Sigmoid colon (tissue), 3 donors: ENCODE results near the gene GRM3.

ENCODE experiments used
- POLR2A ChIP-seq, 2 donors: fragments of 450-650 bp; IDR thresholded peaks; one replicate each; pipeline ENCODE4 v1.6.1; 2016; ENCODE audit warnings: antibody characterized with exemption in 2 of 2, mild to moderate bottlenecking in 2 of 2, moderate library complexity in 2 of 2
- TF ChIP-seq, protein P1 (sequence below), 4 experiments: fragments of 450-650 bp in 3 of 4; fragments of 200-600 bp in 1 of 4; IDR thresholded peaks; one replicate each; pipeline ENCODE4 v1.5.1; 2016 to 2019; ENCODE audit warnings: antibody characterized with exemption in 4 of 4, mild to moderate bottlenecking in 3 of 4, moderate library complexity in 2 of 4

DNA sequence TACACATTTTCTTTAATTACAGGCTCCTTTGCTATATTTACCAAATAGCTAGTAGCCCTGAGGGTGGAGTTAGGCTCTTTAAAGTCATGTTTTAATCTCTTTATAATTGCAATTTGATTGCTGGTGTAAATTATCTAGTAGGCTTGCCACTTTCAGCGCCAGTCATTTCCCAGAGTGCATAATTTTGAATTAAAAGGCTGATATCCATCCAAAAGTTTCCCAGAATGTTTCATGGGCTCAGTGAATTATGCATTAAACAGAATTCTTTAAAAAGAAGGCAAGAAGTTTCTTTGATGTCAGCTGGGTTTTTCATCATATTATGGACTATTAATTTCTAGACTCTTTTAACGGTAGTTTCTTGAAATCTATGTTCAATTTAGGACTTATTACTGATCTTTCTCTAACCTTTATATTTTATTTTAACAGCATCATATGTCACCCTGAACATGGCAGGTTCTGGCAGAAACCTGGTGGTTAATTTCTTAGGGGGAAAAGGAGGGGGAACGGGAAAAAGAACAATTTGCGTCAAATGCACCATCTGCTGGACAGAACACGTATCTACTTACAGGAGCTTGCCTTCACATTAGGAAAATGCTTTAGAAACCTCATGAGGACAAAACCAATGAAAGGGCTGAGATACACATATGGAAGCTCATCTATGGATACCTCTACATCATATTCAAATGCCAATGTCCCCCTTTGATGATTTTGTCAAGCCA lies 171.1 kb downstream of the GRM3 start:
- TF ChIP-seq, protein P1, sequence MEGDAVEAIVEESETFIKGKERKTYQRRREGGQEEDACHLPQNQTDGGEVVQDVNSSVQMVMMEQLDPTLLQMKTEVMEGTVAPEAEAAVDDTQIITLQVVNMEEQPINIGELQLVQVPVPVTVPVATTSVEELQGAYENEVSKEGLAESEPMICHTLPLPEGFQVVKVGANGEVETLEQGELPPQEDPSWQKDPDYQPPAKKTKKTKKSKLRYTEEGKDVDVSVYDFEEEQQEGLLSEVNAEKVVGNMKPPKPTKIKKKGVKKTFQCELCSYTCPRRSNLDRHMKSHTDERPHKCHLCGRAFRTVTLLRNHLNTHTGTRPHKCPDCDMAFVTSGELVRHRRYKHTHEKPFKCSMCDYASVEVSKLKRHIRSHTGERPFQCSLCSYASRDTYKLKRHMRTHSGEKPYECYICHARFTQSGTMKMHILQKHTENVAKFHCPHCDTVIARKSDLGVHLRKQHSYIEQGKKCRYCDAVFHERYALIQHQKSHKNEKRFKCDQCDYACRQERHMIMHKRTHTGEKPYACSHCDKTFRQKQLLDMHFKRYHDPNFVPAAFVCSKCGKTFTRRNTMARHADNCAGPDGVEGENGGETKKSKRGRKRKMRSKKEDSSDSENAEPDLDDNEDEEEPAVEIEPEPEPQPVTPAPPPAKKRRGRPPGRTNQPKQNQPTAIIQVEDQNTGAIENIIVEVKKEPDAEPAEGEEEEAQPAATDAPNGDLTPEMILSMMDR (IDR thresholded peaks at IDR 0.05), result no peak
- TF ChIP-seq POLR2A (IDR thresholded peaks at IDR 0.05), result no peak
